Activated CD8-positive, alpha-beta memory T cell treated with anti-CD3 and anti-CD28 coated beads, Interleukin-2, amount 10 ng/mL, durations not matched to agents 7 days and 5 days (primary cell): ENCODE results near the gene FNDC3A. TPM values are rescaled to one million over a fixed set of nuclear protein-coding genes. Genes with fewer than 3 reads are reported as not detected.
A peak's percentile ranks its signal among the peaks of the same experiment; 100 is the strongest.

Experiments used
- ATAC-seq: fragments of 150-1000 bp; cut with Tn5 transposase; one replicate; pipeline ENCODE4 v1.10.0; 2021; ENCODE audit warnings: moderate library complexity
- CTCF ChIA-PET: fragments of 350-600 bp; sonication (Branson Sonifier 250); formaldehyde crosslinking; loops from one replicate; lab custom pipeline; 2021; ENCODE audit warnings: antibody characterized with exemption; lab: Charles Lee
- DNase-seq: peaks from one replicate; pipeline ENCODE4 v3.0.0-alpha.2; 2020
- H3K27ac Mint-ChIP-seq: one replicate; pipeline ENCODE4 v1.8.0; 2021; ENCODE audit warnings: mild to moderate bottlenecking, mixed read lengths
- H3K27me3 Mint-ChIP-seq: one replicate; pipeline ENCODE4 v1.8.0; 2021; ENCODE audit warnings: mixed read lengths
- H3K36me3 Mint-ChIP-seq: one replicate; pipeline ENCODE4 v1.8.0; 2021; ENCODE audit warnings: mild to moderate bottlenecking, mixed read lengths
- H3K4me1 Mint-ChIP-seq: one replicate; pipeline ENCODE4 v1.8.0; 2021; ENCODE audit warnings: mixed read lengths
- H3K4me3 Mint-ChIP-seq: one replicate; pipeline ENCODE4 v1.8.0; 2021; ENCODE audit warnings: mild to moderate bottlenecking, moderate library complexity, mixed read lengths
- H3K9me3 Mint-ChIP-seq: one replicate; pipeline ENCODE4 v1.8.0; 2022; ENCODE audit warnings: low read depth, mixed read lengths
- total RNA-seq, 2 experiments: library from RNA; stranded (reverse); gene quantifications; one replicate each; pipeline ENCODE4 v1.2.3, GENCODE V29; 2021

Gene FNDC3A
- total RNA-seq, 2 experiments from 2014 or later, result 22.3 to 28.7 TPM

DNA sequence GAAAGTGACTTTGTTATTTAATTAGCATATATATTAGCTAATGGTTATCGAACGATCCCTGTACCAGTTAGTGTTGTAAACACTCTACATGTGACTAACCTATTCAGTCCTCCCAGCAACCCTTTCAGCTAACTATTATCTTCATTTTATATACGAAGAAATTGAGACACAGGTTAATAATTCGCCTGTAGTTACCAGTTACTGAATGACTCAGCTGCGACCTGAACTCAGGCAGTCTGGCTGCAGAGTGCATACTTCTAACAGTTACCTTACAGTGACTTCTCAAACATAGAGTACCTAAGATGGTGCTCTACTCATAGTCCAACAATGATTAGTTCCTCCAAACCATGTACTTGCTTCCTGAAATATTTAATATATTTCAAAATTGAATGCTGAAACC lies 117.7 kb downstream of the FNDC3A start:
- DNase-seq (no peak), ATAC-seq (no peak)
- peaks cover 5% of the 10 kb centered on the region for H3K36me3 Mint-ChIP-seq
- H3K27ac Mint-ChIP-seq, result no peak overlapping the region
- no peaks in the 10 kb centered on the region for H3K27me3 Mint-ChIP-seq
- H3K9me3 Mint-ChIP-seq, result no peaks in the 10 kb centered on the region
- CTCF ChIA-PET, result no interaction called here
- H3K4me3 Mint-ChIP-seq, result no peak overlapping the region
- no peaks in the 10 kb centered on the region for H3K4me1 Mint-ChIP-seq

DNA sequence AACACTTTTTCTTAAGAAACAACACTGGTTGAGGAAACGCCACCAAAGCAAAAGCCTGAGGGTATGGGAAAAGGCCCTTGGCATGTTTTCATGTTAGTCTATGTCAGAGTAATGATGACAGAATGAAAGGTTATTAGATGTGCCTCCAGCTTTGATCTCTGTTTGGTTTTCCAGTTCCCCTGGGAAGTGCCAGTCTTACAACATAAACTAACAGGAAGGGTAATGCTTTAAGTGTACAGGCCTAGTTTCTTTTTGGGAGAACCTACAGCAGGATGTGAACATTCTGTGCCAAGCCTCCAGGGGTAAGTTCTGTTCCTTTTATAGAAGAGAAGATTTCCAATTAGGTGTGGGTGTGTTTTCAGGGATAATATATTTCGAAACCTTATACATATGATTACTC lies 121.7 kb downstream of the FNDC3A start:
- Mint-ChIP-seq H3K36me3 (peaks cover 5% of the 10 kb centered on the region), H3K9me3 (no peaks in the 10 kb centered on the region)

DNA sequence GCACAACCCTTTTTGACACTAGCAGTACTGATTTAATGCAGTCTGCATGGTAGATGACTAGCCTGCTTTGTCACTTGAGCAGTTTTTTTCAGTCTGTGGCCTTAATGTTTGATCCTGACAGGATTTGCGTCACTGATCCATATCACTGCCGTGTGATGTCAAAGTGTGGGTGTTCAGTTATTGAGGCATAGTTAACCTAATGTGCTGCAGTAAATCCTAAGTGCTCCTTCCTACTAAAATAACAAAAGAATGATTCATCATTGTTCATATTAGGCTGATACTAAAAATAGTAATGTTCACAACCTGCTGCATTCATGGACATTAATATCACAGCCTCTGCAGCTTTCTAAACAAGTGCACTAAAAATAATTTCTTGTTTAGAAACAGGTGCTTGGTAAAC lies 122.5 kb downstream of the FNDC3A start:
- Mint-ChIP-seq H3K36me3 (peaks cover 5% of the 10 kb centered on the region), H3K27ac (no peak overlapping the region), H3K9me3 (no peaks in the 10 kb centered on the region), H3K4me1 (no peaks in the 10 kb centered on the region), H3K27me3 (no peaks in the 10 kb centered on the region), H3K4me3 (no peak overlapping the region)
- CTCF ChIA-PET, result no interaction called here
- ATAC-seq (no peak), DNase-seq (no peak)

More for the DNA sequence above, 121.7 kb downstream of the FNDC3A start:
- Mint-ChIP-seq H3K4me1 (no peaks in the 10 kb centered on the region), H3K27ac (no peak overlapping the region), H3K27me3 (no peaks in the 10 kb centered on the region), H3K4me3 (no peak overlapping the region)
- CTCF ChIA-PET, result no interaction called here
- ATAC-seq (no peak), DNase-seq (no peak)

DNA sequence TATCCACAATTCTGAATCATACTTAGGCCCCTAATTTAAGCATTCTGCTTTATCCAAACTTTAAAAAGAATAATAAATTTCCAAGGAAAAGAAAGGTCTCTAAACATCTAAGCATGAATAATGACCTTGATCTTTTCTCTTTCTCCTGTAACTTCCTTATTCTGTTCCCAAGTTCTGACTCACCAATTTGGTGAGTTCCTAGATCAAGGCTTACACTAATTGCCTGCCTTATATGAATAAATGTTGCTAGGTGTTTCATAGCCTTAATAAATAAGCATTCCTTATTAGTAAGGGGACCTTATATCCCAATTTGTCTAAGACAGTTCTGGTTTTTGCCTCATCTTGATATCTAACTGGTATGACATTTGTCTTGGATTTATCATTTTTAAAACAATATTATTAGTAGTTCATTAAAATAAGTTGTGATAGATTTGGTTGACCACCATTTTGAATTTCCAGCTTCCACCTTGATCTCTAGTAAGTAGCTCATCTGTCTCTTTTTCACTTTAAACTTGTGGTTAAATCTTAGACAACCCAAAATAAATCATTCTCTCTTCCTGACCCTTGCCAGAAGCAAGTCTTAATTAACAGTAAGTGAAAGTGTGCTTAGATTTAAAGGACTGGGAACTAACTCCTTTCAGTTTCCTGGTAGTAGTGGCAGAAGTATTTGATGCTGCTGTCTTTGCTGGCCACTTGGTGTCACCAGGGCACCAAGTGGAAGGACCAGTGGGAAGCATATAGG lies 123.2 kb downstream of the FNDC3A start:
- no peak for ATAC-seq
- Mint-ChIP-seq H3K9me3 (no peaks in the 10 kb centered on the region), H3K36me3 (peaks cover 8% of the 10 kb centered on the region), H3K4me3 (no peak overlapping the region), H3K27ac (no peak overlapping the region), H3K27me3 (no peaks in the 10 kb centered on the region), H3K4me1 (no peaks in the 10 kb centered on the region)
- CTCF ChIA-PET, result interaction anchor here (0.6 to 1.8 kb wide), 8 partner anchors 11 to 277 kb away, joined by 3 to 7 read pairs (median 3); no protein-coding TSS in a partner anchor
- no peak for DNase-seq

DNA sequence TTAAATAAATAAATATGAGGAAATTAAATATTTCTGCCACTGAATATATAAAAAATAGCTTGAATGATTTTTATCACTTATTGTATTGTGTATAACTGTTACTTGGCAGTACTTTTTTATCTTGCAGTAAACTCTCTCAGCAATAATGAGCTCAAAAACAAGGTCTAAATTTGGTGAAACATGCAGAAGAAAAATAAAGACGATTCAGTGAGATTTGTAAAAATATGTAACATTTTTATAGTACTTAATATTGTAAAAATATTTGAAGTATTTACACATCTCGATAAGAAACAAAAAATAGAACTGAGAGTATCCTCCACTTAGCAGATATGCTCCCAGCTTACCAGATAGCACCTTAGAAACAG lies 123.8 kb downstream of the FNDC3A start:
- DNase-seq (no peak), ATAC-seq (no peak)
- Mint-ChIP-seq H3K27ac (no peak overlapping the region), H3K9me3 (no peaks in the 10 kb centered on the region), H3K4me1 (no peaks in the 10 kb centered on the region), H3K36me3 (peaks cover 9% of the 10 kb centered on the region), H3K27me3 (no peaks in the 10 kb centered on the region), H3K4me3 (no peak overlapping the region)
- CTCF ChIA-PET, result interaction anchor here (0.6 to 1.8 kb wide), 8 partner anchors 10 to 277 kb away, joined by 3 to 7 read pairs (median 3); no protein-coding TSS in a partner anchor

DNA sequence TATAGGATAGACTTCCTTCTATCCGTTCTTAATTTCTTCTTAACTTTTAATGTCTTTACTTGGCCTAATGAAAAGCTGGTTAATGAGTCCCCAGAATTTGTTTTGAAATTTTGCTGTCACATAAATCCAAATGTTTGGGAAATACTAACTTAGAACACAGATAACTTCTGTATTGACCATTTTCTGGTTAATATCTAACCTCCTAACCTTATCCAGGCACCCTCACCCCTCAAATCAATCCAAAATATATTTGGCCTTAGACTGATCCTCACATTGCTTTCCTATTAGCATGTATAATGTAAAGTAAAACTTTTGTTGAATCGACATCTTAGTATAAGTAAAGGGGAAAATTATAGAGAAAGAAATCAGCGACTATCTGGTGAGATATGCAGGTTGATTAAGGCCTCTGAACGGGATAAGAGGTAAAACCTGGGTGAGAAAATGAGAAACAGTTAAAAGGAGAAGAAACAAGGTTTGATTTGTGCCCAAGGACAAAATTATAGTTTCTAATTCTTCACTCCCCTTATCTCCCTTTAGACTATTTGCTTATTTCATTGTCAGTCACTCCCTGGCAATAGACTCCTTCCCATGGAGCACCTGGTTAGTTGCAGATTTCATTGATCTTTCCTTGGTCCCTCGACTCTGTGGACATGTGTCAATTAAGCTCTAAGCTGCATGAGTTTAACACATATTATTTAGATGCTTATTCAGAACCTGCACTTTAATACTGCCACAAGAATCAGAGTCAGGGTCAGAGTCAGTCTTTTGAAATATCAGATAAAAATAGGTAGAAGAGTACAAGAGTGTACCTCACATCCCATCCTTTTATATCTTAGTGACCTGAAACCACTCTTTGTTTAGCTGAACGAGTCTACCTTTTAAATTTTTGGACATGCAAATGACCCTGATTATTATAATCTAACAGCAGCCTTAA lies 125.2 kb downstream of the FNDC3A start:
- Mint-ChIP-seq H3K4me1 (no peaks in the 10 kb centered on the region), H3K36me3 (peaks cover 9% of the 10 kb centered on the region), H3K27ac (no peak overlapping the region), H3K4me3 (no peak overlapping the region), H3K9me3 (no peaks in the 10 kb centered on the region), H3K27me3 (no peaks in the 10 kb centered on the region)
- ATAC-seq (no peak), DNase-seq (no peak)
- CTCF ChIA-PET, result interaction anchor here (1.1 kb wide), 1 partner anchor 342 kb away, joined by 3 read pairs; no protein-coding TSS in a partner anchor

DNA sequence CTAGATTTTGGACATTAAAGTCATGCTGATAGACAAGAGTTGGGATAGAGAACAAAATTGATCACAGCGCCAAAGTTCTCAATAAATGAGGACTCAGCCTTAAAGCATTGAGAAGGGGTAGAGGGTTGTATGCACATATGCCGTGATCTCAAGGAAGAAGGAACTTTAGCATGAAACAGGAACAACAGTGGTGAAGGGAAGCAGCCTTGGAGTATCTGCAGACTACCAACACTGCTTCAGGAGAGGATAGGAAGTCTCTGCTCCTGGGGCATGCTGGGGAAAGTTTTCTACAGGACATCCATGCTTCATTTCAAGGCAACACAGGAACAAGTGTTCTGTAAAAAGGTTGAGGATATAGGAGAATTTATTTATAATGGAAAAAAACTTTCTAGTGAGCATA lies 132.5 kb downstream of the FNDC3A start:
- ATAC-seq (no peak), DNase-seq (no peak)
- Mint-ChIP-seq H3K27me3 (no peaks in the 10 kb centered on the region), H3K9me3 (no peaks in the 10 kb centered on the region), H3K36me3 (peaks cover 7% of the 10 kb centered on the region), H3K4me1 (peaks cover 17% of the 10 kb centered on the region), H3K27ac (no peak overlapping the region), H3K4me3 (no peak overlapping the region)
- CTCF ChIA-PET, result no interaction called here

DNA sequence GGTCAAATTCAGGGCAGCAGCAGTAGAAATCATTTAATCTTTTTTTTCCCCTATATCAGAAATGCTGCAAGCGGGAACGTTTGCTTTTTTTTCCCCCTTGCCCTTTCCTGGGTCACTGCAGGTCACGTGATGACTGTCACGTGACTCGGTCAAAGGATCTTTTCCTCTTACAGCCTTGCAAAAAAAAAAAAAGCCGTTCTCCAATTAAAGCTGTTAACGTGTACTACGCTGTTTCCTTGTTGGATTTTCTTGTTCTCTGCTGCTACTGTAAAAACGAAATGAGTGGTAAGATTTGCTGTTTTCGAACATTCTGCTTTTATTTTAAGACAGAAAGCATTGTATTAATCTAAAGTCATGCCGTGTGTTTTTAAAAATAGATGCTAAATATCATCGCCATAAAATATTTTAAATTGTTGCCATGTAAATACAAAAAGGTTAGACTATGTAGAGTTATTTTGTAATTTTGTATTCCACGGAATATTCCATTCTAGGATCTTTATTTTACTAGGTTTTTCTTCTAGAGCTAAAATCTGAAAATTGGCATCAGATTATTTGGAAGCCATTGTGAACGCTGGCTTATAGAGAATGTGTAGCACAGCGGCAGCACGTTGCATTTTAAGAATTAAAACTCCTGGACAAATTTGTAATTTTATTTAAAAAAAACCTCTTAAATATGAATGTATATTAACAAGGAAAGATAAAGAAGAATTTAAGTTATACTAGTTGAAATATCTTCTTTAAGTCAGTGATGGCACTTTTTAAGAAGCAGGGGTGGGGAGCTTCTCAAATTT lies 134.6 kb downstream of the FNDC3A start:
- H3K4me1 Mint-ChIP-seq, result peaks cover 29% of the 10 kb centered on the region

DNA sequence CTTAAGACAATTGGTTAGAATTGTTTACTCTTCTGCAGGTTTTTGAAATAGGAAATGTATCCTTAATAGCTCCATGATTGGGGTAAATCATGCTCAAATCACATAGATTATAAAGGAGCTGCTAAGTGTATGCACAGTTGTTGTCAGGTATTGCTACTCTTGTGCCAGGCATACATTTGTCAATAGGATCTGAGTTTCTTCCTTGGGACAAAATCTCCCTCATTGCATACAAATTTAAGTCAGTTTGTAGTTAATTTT lies 135.1 kb downstream of the FNDC3A start:
- ATAC-seq (no peak), DNase-seq (no peak)
- Mint-ChIP-seq H3K9me3 (no peaks in the 10 kb centered on the region), H3K27me3 (no peaks in the 10 kb centered on the region), H3K4me3 (peak overlapping the region; percentile 87), H3K27ac (peak overlapping the region; percentile 74), H3K36me3 (peaks cover 11% of the 10 kb centered on the region), H3K4me1 (peaks cover 29% of the 10 kb centered on the region)
- CTCF ChIA-PET, result interaction anchor here (1.0 to 1.2 kb wide), 3 partner anchors 21 to 170 kb away, joined by 3 read pairs; no protein-coding TSS in a partner anchor

More for the DNA sequence above, 134.6 kb downstream of the FNDC3A start:
- DNase-seq, result peak; percentile 90
- no peaks in the 10 kb centered on the region for H3K9me3 Mint-ChIP-seq
- peak overlapping the region; percentile 87 for H3K4me3 Mint-ChIP-seq
- ATAC-seq, result peak; percentile 91
- peaks cover 6% of the 10 kb centered on the region for H3K36me3 Mint-ChIP-seq
- no peaks in the 10 kb centered on the region for H3K27me3 Mint-ChIP-seq
- CTCF ChIA-PET, result interaction anchor here (1.0 to 1.6 kb wide), 5 partner anchors 11 to 494 kb away, joined by 3 to 6 read pairs (median 3); no protein-coding TSS in a partner anchor
- peak overlapping the region; percentile 90 for H3K27ac Mint-ChIP-seq

DNA sequence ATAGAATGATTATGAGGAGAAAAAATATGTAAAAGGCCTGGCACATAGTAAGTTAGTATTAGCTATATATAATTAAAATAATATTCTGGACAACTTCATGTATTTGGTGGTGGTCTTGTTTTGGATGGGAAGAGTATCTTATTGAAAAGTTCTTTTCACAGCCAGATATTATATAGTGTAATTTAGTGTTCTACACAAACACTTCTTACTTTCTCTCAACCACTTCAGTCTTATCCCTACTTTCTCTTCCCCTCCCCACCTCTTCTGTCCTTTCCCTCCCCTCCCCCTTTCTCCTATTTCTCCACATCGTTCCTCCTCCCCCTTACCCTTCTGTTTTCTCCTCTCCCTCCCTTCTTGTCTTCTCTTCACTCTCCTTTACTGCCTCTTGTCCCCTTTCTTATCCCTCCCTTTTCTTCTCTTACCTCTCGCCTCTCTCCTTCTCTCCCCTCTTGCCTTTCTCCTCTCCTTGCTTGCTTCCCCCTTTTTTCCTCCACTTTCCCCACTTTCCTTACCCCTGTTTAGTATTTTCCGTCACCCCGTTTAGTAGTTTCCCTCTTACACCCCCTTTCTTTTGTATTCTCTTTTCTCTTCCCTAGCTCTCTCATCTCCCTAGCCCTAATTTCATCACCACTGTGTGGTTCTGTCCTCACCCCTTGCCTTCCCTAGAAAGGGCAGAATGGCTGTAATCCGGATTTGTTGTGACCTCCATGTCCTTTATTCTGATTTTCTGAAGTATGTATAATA lies 137.2 kb downstream of the FNDC3A start:
- Mint-ChIP-seq H3K4me3 (no peak overlapping the region), H3K27ac (no peak overlapping the region)
- CTCF ChIA-PET, result interaction anchor here (1.1 kb wide), 1 partner anchor 14 kb away, joined by 3 read pairs; no protein-coding TSS in a partner anchor

DNA sequence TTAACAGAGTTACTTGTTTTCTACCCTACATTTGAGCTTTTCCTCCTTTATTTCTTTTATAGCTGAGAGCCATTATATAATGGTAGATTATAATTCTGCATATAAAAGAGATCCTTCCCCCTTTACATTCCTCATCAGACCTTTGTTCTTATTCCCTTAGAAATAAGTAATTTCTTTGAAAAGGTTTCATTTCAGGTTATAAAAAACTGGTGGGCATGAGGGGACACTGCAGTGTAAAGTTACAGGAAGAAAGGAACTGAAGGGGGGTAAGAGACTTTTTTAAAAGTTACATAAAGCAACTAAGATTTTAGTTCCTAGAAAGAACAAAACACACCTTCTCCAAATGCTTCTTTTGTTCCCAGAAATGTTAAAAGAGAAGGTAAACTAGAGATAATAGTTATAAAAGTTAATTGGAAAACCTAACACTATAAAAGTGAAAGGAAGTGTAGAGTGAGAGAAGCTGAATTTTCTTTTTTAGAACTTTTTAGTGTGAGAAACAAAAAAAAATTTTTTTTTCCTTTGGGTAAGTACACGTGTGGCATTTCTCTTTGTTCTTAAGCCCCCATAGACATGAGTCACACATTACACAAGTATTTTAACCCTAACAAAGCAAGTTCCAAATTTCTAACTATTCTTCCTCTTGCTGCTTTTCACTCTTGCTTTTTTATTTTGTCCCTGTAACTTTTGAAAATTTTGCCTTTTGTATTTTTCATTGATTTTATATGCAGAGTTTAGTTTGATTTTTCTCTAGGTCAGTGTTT lies 138.0 kb downstream of the FNDC3A start:
- H3K4me1 Mint-ChIP-seq, result peaks cover 29% of the 10 kb centered on the region
- no peak overlapping the region for H3K4me3 Mint-ChIP-seq
- H3K27me3 Mint-ChIP-seq, result no peaks in the 10 kb centered on the region
- H3K36me3 Mint-ChIP-seq, result peaks cover 31% of the 10 kb centered on the region
- H3K9me3 Mint-ChIP-seq, result no peaks in the 10 kb centered on the region
- ATAC-seq (no peak), DNase-seq (no peak)
- CTCF ChIA-PET, result no interaction called here
- no peak overlapping the region for H3K27ac Mint-ChIP-seq

More for the DNA sequence above, 137.2 kb downstream of the FNDC3A start:
- no peak for DNase-seq
- peaks cover 29% of the 10 kb centered on the region for H3K4me1 Mint-ChIP-seq
- H3K36me3 Mint-ChIP-seq, result peaks cover 25% of the 10 kb centered on the region
- ATAC-seq, result no peak
- H3K9me3 Mint-ChIP-seq, result no peaks in the 10 kb centered on the region
- no peaks in the 10 kb centered on the region for H3K27me3 Mint-ChIP-seq

DNA sequence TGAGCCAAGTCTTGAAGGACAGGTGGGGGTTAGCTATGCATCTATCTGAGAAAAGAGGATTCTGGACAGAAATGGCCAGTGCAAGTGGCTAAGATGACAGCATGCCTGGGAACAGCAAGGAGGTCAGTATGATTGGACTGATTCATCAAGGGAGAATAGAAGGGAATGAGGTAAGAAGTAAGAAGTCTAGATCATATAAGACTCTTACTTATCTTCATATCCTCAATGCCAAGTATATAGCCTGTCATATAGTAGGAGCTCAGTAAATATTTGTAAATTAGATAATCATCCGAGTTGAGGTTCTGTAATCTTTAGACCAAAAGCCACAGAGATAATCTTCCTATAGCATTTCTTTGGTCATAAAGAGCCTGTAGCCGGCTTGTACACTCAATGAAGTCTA lies 141.2 kb downstream of the FNDC3A start:
- peaks cover 20% of the 10 kb centered on the region for H3K4me1 Mint-ChIP-seq
- CTCF ChIA-PET, result interaction anchor here (1.1 to 1.4 kb wide), 2 partner anchors 13 to 14 kb away, joined by 3 read pairs; no protein-coding TSS in a partner anchor
- DNase-seq (no peak), ATAC-seq (no peak)
- H3K36me3 Mint-ChIP-seq, result peaks cover 52% of the 10 kb centered on the region
- no peak overlapping the region for H3K27ac Mint-ChIP-seq
- H3K9me3 Mint-ChIP-seq, result peaks cover 4% of the 10 kb centered on the region
- H3K27me3 Mint-ChIP-seq, result no peaks in the 10 kb centered on the region
- no peak overlapping the region for H3K4me3 Mint-ChIP-seq
